Central memory CD8-positive, alpha-beta T cell (primary cell): ENCODE data around the gene ZBTB44.
"Not testable (repeated sequence)": the region's sequence is repeated elsewhere in the genome, so short reads cannot be mapped to it uniquely, and the experiment has no call there.

Source experiments
- ATAC-seq: fragments of 150-1000 bp; cut with Tn5 transposase; replicated peaks from 2 replicates; pipeline ENCODE4 v1.10.0; 2022; ENCODE audit warnings: mild to moderate bottlenecking, moderate FRiP score, moderate number of reproducible peaks; ENCODE audit not compliant: poor library complexity, severe bottlenecking; ENCODE audit errors: extremely low read depth
- DNase-seq, 2 donors: peaks; one replicate each; pipeline ENCODE4 v3.0.0; 2021; ENCODE audit warnings: low spot score in 2 of 2
- H3K27ac Mint-ChIP-seq: one replicate; pipeline ENCODE4 v1.8.0; 2022; ENCODE audit warnings: low read depth, mild to moderate bottlenecking, moderate library complexity, mixed read lengths
- H3K27me3 Mint-ChIP-seq: one replicate; pipeline ENCODE4 v1.8.0; 2022; ENCODE audit warnings: mixed read lengths
- H3K36me3 Mint-ChIP-seq: one replicate; pipeline ENCODE4 v1.8.0; 2022; ENCODE audit warnings: mild to moderate bottlenecking, moderate library complexity, mixed read lengths; ENCODE audit not compliant: insufficient read depth
- H3K4me1 Mint-ChIP-seq: one replicate; pipeline ENCODE4 v1.8.0; 2022; ENCODE audit warnings: mixed read lengths
- H3K4me3 Mint-ChIP-seq: one replicate; pipeline ENCODE4 v1.8.0; 2022; ENCODE audit warnings: mild to moderate bottlenecking, moderate library complexity, mixed read lengths
- H3K9me3 Mint-ChIP-seq: one replicate; pipeline ENCODE4 v1.8.0; 2022; ENCODE audit warnings: mixed read lengths

The ZBTB44 gene

GRCh38 chr11:130314750-130315285 is at the start of gene ZBTB44:
ZBTB44 (minus strand) TSS chr11:130314917; CDS start chr11:130261873, 53,044 bp downstream.
- peaks cover 16% of the 10 kb centered on the region for H3K36me3 Mint-ChIP-seq

GRCh38 chr11:130359419-130359818 is 44.7 kb upstream of the ZBTB44 start:
- H3K27me3 Mint-ChIP-seq: peaks cover 25% of the 10 kb centered on the region
- H3K9me3 Mint-ChIP-seq: peaks cover 20% of the 10 kb centered on the region
- H3K27ac Mint-ChIP-seq: no peak overlapping the region
- DNase-seq (no peak), ATAC-seq (no peak)
- H3K4me3 Mint-ChIP-seq: no peak overlapping the region
- H3K4me1 Mint-ChIP-seq: no peaks in the 10 kb centered on the region
- peaks cover 2% of the 10 kb centered on the region for H3K36me3 Mint-ChIP-seq

More at GRCh38 chr11:130314750-130315285, at the start of gene ZBTB44:
- ATAC-seq (peak; percentile 84), DNase-seq (peak; percentile 72 to 83)
- Mint-ChIP-seq H3K4me3 (peak within 1 kb of the TSS; percentile 89), H3K27ac (peak within 1 kb of the TSS; percentile 98), H3K9me3 (no peaks in the 10 kb centered on the region), H3K4me1 (peaks cover 41% of the 10 kb centered on the region), H3K27me3 (no peaks in the 10 kb centered on the region)

DNA sequence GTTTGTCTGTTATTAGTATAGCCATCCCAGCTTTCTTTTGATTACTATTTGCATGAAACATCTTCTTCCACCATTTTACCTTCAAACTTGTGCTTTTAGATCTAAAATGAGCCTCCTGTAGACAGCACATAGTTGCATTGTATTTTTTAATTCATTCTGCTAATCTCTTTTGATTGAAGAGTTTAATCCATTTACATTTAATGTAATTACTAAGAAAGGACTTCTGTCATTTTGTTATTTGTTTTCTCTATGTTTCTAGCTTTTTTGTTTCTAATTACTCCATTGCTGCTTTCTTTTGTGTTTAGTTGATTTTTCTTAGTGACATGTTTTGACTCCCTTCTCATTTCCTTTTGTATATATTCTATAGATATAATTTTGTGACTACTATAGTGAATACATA is 43.7 kb upstream of the ZBTB44 start:
- ATAC-seq (no peak), DNase-seq (no peak)
- H3K4me3 Mint-ChIP-seq: no peak overlapping the region
- H3K27me3 Mint-ChIP-seq: peaks cover 23% of the 10 kb centered on the region
- H3K4me1 Mint-ChIP-seq: no peaks in the 10 kb centered on the region
- H3K9me3 Mint-ChIP-seq: peaks cover 20% of the 10 kb centered on the region
- H3K27ac Mint-ChIP-seq: no peak overlapping the region
- H3K36me3 Mint-ChIP-seq: peaks cover 2% of the 10 kb centered on the region

DNA sequence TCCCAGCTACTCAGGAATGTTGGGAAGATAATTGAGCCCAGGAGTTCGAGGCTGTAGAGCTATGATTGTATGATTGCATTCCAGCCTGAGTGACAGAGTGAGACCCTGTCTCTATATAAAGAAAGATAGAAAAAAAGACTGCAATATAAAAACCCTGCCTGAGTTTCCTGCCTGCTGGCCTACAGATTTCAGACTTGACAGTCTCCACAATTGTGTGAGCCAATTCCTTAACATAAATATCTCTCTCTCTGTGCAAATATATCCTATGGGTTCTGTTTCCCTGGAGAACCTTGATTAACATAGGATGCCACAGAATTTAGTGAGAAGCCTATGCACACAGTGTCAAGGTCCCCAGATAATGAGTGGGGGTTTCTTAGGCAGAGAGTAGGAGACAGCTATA is 32.5 kb upstream of the ZBTB44 start:
- ATAC-seq (no peak), DNase-seq (no peak)
- no peak overlapping the region for H3K27ac Mint-ChIP-seq
- no peaks in the 10 kb centered on the region for H3K27me3 Mint-ChIP-seq
- no peaks in the 10 kb centered on the region for H3K36me3 Mint-ChIP-seq
- no peaks in the 10 kb centered on the region for H3K4me1 Mint-ChIP-seq
- no peak overlapping the region for H3K4me3 Mint-ChIP-seq
- peaks cover 5% of the 10 kb centered on the region for H3K9me3 Mint-ChIP-seq

- no peak overlapping the region for H3K27ac Mint-ChIP-seq
These were observed 30.1 kb upstream of the ZBTB44 start for GRCh38 chr11:130344841-130345240.

DNA sequence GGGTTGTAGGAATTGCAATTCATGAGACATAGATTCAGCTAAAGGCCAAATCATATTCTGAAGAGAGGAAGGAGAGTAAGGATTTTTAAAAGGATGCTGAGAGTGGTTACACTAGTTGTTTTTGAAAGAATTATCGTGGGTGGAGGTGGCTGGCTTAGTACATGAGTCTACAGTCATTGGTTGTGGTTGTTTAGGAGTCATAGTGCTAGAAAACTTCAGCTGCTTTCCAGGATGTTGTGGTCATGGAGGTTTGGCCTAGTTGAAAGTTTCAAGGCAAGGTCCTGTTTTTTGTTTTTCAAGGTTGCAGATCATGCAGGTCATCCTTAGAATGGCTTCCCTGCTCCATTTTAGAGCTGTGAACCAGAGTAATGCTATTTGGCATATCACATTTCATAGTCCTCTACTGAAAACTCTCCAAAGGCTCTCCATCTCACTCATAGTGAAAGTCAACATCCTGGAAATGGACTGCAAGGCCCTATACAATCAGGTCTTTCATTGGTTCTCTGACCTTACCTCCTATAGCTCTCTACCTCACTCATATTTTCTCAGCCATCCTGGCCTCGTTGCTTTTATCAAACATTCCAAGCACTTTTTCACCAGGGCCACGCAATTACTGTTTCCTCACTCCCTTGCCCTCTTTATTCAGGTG is 26.1 kb upstream of the ZBTB44 start:
- DNase-seq (peak in 1 of 2 donors; percentile 18), ATAC-seq (peak; percentile 94)
- H3K27ac Mint-ChIP-seq: peak overlapping the region; percentile 45
- H3K36me3 Mint-ChIP-seq: peaks cover 2% of the 10 kb centered on the region
- H3K27me3 Mint-ChIP-seq: no peaks in the 10 kb centered on the region
- peaks cover 31% of the 10 kb centered on the region for H3K4me1 Mint-ChIP-seq
- peaks cover 5% of the 10 kb centered on the region for H3K9me3 Mint-ChIP-seq
- peak overlapping the region; percentile 23 for H3K4me3 Mint-ChIP-seq

More at GRCh38 chr11:130344841-130345240, 30.1 kb upstream of the ZBTB44 start:
- no peak for ATAC-seq
- Mint-ChIP-seq H3K36me3 (peaks cover 2% of the 10 kb centered on the region), H3K27me3 (no peaks in the 10 kb centered on the region), H3K4me3 (no peak overlapping the region), H3K4me1 (peaks cover 19% of the 10 kb centered on the region), H3K9me3 (peaks cover 5% of the 10 kb centered on the region)
- no peak for DNase-seq

DNA sequence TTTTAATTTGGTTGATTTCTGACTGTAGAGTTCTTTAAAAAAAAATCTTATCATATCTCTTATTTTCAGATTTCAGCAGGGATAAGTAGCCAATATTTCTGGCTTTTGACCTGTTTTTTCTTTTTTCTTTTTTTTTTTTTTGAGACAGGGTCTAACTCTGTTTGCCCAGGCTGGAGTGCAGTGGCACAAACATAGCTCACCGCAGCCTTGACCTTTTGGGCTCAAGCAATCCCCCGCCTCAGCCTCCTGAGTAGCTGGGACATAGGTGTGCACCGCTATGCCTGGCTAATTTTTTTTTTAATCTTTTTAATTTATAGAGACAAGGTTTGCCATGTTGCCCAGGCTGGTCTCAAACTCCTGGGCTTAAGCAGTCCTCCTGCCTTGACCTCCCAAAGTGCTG is 23.9 kb upstream of the ZBTB44 start:
- peaks cover 31% of the 10 kb centered on the region for H3K4me1 Mint-ChIP-seq
- DNase-seq (no peak), ATAC-seq (no peak)
- H3K4me3 Mint-ChIP-seq: no peak overlapping the region
- H3K27ac Mint-ChIP-seq: no peak overlapping the region
- H3K36me3 Mint-ChIP-seq: peaks cover 4% of the 10 kb centered on the region
- peaks cover 5% of the 10 kb centered on the region for H3K9me3 Mint-ChIP-seq
- H3K27me3 Mint-ChIP-seq: no peaks in the 10 kb centered on the region

GRCh38 chr11:130337281-130338089 is 22.8 kb upstream of the ZBTB44 start:
- no peaks in the 10 kb centered on the region for H3K27me3 Mint-ChIP-seq
- ATAC-seq (no peak), DNase-seq (no peak)
- H3K4me3 Mint-ChIP-seq: no peak overlapping the region
- peaks cover 31% of the 10 kb centered on the region for H3K4me1 Mint-ChIP-seq
- H3K36me3 Mint-ChIP-seq: peaks cover 4% of the 10 kb centered on the region
- peaks cover under 1% of the 10 kb centered on the region for H3K9me3 Mint-ChIP-seq
- no peak overlapping the region for H3K27ac Mint-ChIP-seq

DNA sequence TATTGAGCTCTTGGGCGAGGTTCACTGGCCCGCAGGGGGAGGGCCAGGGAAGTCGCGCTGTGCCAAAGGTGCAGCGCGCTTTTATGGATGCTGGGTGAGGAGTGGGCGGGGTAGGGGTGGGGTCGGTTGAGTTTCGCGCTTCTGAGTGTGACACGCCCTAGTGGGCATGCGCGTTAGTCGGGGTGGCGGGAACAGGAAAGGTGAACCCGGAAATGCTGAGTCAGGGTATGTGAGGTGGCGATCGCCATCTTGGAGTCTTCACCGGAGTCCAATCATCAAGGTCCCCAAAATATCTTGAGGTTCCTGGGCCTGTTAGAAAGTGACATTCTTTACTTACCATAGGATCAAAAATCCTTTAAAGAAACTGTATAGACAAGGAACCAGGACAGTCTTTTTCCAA is 16.7 kb upstream of the ZBTB44 start:
- not testable (repeated sequence) for H3K27me3 Mint-ChIP-seq, H3K4me1 Mint-ChIP-seq, ATAC-seq, H3K4me3 Mint-ChIP-seq, H3K36me3 Mint-ChIP-seq, H3K9me3 Mint-ChIP-seq, DNase-seq, H3K27ac Mint-ChIP-seq

DNA sequence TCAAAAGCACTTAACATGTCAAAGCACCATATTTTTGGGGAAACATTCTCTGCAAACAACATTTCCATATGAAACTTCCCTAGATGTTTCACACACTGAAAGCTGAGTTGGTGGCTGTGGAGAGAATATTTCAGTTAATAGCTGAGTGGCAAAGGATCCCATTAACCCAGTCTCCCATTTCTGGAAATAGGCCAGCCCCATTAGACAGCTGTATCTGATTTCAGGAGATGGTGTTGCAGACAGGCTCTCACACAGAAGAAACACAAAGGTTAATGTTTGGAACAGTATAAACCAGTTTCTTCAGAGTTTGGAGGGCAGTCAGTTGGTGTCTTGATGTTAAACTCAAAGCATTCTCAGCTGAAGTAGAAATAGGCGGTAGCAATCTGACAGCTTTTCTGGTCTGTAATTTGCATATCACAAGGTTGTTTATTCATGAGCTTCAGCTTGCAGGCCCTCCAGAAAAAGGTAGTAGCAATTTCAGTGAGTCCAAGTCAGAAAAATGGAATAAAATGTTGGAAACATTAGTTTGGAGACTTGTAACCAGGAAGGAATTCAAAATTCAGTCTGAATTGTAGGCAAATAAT is 15.5 kb upstream of the ZBTB44 start:
- H3K4me1 Mint-ChIP-seq: no peaks in the 10 kb centered on the region
- H3K27ac Mint-ChIP-seq: no peak overlapping the region
- peaks cover 1% of the 10 kb centered on the region for H3K36me3 Mint-ChIP-seq
- H3K4me3 Mint-ChIP-seq: no peak overlapping the region
- no peak for DNase-seq
- ATAC-seq: no peak
- no peaks in the 10 kb centered on the region for H3K27me3 Mint-ChIP-seq
- peaks cover 4% of the 10 kb centered on the region for H3K9me3 Mint-ChIP-seq

- no peaks in the 10 kb centered on the region for H3K27me3 Mint-ChIP-seq
- H3K36me3 Mint-ChIP-seq: no peaks in the 10 kb centered on the region
- H3K27ac Mint-ChIP-seq: no peak overlapping the region
- H3K9me3 Mint-ChIP-seq: peaks cover 4% of the 10 kb centered on the region
- no peak overlapping the region for H3K4me3 Mint-ChIP-seq
- no peaks in the 10 kb centered on the region for H3K4me1 Mint-ChIP-seq
- no peak for DNase-seq
- ATAC-seq: no peak
These were observed 13.7 kb upstream of the ZBTB44 start for GRCh38 chr11:130328420-130328819.

DNA sequence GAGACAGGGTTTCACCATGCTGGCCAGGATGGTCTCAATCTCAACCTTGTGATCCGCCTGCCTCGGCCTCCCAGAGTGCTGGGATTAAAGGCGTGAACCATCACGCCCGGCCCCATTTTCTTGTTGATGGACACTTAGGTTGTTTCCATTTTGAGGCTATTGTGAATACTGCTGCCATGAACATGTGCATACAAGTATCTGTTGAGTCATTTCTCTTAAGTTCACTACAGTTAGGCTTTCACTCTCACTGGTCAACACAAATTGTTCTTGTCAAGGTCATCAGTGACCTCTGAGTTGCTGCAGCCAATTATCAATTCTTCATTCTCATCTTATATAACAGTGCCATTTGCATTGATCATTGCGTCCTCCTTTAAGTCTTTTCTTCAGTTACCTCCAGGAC is 13.0 kb upstream of the ZBTB44 start:
- Mint-ChIP-seq H3K9me3 (peaks cover 4% of the 10 kb centered on the region), H3K4me1 (no peaks in the 10 kb centered on the region), H3K4me3 (no peak overlapping the region), H3K36me3 (no peaks in the 10 kb centered on the region), H3K27me3 (no peaks in the 10 kb centered on the region), H3K27ac (no peak overlapping the region)
- ATAC-seq: no peak
- no peak for DNase-seq
